ENCODE data around the gene TMEM147. TPM values are rescaled to one million over a fixed set of nuclear protein-coding genes. Genes with fewer than 3 reads are reported as not detected.

Gene TMEM147
- polyA plus RNA-seq, 1 donor, result 81.5 TPM

GRCh38 chr19:35516310-35516709 lies 29.1 kb upstream of the TMEM147 start:
- no peak for DNase-seq

DNA sequence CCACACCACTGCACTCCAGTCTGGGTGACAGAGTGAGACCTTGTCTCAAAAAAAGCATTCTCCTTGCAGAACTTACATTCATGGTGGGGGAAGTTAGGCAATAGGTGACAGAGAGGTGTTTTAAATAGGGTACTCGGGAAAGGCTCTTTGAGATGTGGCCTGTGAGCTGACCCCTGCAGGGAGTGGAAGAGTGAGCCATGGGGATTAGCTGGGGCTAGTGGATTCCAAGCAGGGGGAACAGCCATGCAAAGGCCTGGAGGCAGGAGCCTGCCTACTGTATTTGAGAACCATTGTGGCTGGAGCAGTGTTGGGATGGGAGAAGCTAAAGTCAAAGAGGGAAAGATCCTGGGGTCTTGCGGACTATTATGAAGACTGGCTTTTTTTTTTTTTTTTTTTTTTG lies 28.1 kb upstream of the TMEM147 start:
- DNase-seq, result no peak

DNA sequence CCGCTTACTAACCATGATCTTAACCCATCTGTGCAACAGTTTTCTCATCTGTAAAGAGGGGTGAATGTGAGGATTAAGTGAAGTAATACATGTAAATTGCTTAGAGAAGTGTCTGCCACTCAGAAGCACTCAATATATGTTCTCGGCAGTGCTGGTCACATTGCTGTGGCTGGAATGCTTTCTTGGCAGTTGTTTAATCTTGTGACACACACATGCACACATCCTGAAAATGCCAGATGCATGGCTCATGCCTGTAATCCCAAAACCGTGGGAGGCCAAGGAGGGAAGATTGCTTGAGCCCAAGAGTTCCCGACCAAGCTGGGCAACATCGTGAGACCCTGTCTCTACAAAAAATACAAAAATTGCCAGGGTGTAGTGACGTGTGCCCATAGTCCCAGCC lies 27.1 kb upstream of the TMEM147 start:
- DNase-seq, result no peak

GRCh38 chr19:35519291-35519690 lies 26.1 kb upstream of the TMEM147 start:
- DNase-seq, result no peak

- DNase-seq, result no peak
Observed at GRCh38 chr19:35521124-35521743, 24.2 kb upstream of the TMEM147 start.

DNA sequence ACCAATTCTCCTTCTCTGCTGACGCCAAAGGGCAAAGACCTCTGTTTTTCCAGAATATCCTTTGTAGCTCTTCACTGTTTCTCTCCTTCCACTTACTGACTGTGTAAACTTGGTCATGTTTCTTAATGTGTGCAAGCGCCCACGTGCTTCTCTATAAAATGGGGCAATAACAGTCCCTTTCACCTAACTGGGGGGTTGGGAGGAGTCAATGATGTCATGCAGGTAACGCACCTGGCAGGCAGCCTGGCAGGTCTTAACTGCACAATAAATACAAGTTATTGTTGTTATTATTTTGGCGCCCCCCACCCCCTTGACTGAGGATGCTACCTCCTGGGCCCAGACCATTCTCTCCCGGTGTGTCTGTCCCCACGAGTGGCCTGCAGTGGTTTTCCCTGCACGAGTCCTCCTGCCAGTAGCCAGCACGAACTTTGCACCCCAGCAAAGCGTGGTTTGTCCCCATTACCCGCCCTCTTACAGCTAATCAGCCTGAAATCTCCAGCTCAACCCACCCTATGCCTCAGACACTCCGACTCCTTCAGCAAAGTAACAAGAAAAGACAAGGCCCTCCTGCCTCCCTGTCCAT lies 22.6 kb upstream of the TMEM147 start:
- DNase-seq, result no peak

DNA sequence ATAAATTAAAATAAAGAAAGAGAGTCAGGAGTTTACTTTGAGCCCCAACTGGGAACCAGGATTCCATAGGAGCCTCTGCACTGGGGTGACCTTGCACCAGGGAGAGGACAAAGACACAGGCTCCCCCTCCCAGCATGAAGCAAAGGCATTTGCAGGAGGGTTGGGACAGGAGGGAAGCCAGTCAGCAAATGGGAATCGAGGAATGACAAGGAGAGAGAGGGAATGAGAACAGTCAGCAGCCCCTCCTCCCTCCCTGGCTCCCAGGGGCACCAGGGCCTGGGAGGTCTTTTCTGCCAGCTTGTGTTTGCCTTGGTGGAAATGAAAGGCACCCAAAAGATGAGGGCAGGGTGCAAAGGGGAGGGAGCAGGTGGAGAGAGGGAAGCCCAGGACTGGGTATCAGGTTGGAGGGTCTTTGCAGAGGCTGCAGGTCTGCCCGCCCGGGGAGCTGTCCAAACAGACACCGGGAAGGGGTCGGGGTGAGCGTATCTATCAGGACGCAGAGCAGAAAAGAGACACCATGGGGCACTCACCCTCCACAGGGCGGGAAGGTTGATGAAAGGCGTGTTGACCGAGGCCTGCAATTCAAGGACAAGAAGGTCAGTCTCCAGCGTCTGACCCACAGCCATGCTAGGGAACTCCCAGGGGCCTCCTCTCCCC lies 21.1 kb upstream of the TMEM147 start:
- no peak for DNase-seq

DNA sequence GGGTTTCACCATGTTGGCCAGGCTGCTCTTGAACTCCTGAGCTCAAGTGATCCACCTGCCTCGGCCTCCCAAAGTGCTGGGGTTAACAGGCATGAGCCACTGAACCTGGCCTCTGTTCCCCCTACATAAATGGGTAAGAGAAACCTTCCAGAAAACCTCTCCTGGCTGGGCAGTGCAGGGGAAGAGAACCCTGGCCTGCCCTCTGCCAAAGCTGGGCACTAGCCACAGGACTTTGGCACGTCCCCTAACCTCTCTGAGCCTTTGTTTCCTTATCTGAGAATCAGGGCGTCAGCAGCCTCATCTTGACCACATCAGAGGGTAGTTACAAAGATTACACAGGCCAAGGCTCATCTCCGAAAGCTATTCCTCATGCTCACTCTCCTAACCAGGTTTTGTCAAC lies 19.6 kb upstream of the TMEM147 start:
- no peak for DNase-seq

DNA sequence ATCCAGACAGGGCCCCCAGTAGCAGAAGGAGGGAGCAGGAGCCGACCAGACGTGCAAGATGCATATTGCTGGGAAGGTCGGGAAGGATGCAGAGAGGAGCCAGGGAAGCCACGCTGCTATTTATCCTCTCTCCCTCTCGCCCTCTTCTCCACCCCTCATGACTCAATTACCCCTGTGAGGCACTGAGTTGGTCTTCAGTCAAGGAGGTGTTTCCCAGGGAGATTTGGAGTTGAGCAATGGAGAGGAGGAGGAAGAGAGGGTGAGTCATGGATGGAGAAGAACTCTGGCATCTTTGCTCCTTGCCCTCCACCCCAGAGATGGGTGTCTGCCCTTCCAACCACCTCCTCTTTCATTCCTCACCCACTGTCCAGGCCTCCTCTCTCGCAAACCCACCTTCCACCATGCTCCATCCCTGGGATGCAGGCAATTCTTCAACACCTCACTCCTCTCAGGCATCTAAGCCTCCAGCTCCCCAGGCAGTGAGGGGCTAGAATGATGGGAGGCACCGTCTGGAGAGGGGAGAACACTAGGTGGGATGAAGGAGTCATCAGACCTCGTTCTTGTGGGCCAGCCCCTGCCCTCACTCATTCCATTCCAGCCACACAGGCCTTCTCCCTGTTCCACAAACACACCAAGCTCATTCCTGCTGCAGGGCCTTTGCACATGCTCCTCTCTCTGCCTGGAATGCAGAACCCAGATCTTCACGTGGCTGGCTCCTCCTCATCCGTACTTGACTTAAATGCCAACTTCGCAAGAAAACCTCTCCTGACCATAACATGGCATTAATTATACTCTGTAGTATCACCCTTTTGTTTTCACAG lies 17.0 kb upstream of the TMEM147 start, which contains the start of gene SBSN:
TSS of gene SBSN (minus strand) at position 94 of the 821 bp plus-strand sequence. CDS start at position 64, 30 bp downstream.
- no peak for DNase-seq

DNA sequence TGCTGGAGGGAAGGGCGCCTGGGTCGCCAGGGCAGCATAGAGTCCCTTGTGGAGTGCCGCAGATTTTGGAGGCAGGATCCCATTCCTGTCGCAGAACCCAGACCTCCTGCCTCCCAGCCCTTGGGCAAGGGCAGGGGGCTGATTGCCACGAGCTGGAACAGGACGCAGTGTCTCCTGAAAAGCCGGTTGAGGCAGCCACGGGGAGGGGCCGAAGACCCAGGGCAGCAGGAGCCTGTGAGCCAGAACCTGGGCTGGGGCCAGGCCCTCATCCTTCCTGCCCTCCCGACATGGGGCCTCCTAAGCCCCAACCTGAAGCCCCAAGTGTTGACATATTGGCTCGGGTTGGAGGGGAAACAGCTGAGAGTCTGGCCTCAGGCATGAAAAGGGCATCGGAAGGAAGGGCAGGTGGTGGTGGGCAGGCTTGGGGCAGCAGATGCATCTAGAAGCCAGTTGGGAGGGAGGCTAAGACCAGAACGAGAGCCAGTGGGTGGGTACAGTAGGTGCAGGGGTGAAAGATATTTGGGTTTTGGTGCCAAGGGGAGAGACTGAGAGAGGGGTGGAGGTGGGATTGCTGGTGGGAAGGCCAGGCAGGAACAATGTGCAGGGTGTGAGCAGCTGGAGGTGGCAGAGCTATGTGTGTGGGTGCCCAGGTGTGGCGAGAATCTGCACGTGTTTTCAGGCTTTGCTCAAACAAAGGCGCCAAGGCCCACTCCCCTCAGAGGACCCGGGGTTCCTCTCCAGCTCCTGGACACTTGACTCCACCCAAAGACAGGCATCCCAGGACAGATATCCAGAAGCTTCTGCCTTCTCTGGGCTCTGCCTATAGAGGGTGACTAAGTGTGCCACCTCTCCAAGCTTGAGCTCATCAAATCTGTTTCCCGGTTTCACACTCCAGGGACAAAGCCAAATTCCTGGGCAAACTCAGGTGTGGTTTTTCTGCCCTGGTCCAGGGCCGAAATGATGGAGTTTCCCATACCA lies 15.9 kb upstream of the TMEM147 start:
- no peak for DNase-seq

GRCh38 chr19:35531291-35531690 lies 14.1 kb upstream of the TMEM147 start:
- DNase-seq, result no peak

- DNase-seq, result no peak
Observed at GRCh38 chr19:35533201-35533821, 12.1 kb upstream of the TMEM147 start, which contains the start of gene GAPDHS. GAPDHS (plus strand) TSS chr19:35533456; CDS start chr19:35533528, 72 bp downstream.

- no peak for DNase-seq
Observed at GRCh38 chr19:35533822-35534392, 11.5 kb upstream of the TMEM147 start.

GRCh38 chr19:35534803-35535480 lies 10.5 kb upstream of the TMEM147 start:
- no peak for DNase-seq

GRCh38 chr19:35539314-35539713 lies 6.1 kb upstream of the TMEM147 start:
- no peak for DNase-seq

GRCh38 chr19:35539850-35540249 lies 5.6 kb upstream of the TMEM147 start:
- DNase-seq, result no peak

DNA sequence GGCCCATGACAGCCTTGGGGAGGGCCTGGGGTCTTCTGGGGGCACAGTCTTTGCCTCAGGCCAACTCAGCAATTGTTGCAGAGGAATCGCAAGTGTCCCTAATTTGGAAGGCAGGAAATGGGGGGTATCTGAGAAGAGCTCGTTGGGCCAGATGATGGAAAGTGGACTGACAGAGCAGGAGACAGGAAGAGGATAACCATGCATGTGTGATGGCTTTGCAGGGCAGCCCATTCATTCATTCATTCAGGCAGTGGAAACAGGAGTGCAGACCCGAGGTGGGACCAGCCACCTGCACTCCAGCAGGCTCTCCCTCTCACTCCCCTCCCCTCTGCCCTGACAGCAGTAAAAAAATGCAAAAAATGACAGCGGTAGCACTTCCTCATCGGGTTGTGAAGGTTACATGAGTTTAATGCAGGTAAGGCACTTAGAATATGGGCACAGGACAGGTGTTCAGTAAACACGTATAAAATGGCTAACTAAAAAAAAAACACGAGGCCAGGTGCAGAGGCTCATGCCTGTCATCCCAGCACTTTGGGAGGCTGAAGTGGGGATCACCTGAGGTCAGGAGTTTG lies 5.0 kb upstream of the TMEM147 start:
- no peak for DNase-seq

DNA sequence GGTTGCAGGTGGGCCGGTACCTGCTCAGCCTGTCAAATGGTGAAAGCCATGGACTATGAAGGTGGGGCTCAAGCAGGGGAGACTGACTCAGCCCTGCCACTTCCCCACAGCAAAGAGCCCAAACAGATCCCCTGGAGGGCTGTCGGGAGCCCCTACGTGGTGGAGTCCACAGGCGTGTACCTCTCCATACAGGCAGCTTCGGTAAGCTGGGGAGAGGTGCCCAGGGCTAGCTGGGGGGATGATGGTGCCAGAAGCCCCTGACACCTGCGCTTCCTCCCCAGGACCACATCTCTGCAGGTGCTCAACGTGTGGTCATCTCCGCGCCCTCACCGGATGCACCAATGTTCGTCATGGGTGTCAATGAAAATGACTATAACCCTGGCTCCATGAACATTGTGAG lies 3.2 kb upstream of the TMEM147 start:
- DNase-seq, result no peak

DNA sequence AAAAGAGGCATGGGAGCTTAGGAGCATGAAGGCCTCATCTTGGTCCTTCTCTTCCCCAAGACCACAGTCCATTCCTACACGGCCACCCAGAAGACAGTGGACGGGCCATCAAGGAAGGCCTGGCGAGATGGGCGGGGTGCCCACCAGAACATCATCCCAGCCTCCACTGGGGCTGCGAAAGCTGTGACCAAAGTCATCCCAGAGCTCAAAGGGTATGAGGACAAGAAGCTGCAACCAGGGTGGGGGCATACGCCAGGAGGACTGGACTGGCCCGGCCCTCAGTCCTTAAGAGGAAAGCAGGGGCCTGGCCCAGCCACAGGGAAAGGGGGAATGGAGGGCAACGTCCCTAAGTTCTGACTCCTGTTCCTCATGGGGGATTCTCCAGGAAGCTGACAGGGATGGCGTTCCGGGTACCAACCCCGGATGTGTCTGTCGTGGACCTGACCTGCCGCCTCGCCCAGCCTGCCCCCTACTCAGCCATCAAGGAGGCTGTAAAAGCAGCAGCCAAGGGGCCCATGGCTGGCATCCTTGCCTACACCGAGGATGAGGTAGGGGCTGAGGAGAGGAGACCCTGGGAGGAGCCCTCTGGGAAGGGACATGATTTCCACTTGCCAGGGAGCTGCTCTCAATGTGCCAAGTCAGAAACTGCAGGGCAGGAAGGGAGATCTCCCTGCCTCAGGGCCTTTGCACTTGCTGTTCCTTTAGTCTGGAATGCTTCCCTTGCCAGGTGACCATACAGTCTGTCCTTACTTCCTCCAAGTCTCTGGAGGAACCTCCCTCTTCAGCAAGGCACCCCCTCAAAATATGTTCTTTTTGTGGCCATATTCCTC lies 1.9 kb upstream of the TMEM147 start:
- DNase-seq, result no peak

Data from left kidney (tissue), 2 donors.